HG03103 (cell line): ENCODE measurements around the gene FMNL2.

Experiments
- ATAC-seq: cut with Tn5 transposase; IDR thresholded peaks from one replicate; pipeline ENCODE4 v1.9.1; 2021; ENCODE audit warnings: low read depth; ENCODE audit not compliant: unreplicated experiment

Gene FMNL2

GRCh38 chr2:152441961-152442360, 107.0 kb downstream of the FMNL2 start:
- peak; percentile 43 for ATAC-seq

- ATAC-seq, result no peak
These were observed 108.8 kb downstream of the FMNL2 start for GRCh38 chr2:152443771-152444170.

GRCh38 chr2:152444448-152444847, 109.5 kb downstream of the FMNL2 start:
- ATAC-seq, result no peak

GRCh38 chr2:152445375-152445774, 110.4 kb downstream of the FMNL2 start:
- ATAC-seq, result no peak

- ATAC-seq, result no peak
These were observed 110.8 kb downstream of the FMNL2 start for GRCh38 chr2:152445791-152446201.

- ATAC-seq, result no peak
These were observed 111.2 kb downstream of the FMNL2 start for GRCh38 chr2:152446213-152446612.

GRCh38 chr2:152447897-152448296, 112.9 kb downstream of the FMNL2 start:
- no peak for ATAC-seq

- no peak for ATAC-seq
These were observed 113.6 kb downstream of the FMNL2 start for GRCh38 chr2:152448606-152449005.

- no peak for ATAC-seq
These were observed 114.6 kb downstream of the FMNL2 start for GRCh38 chr2:152449578-152449977.

GRCh38 chr2:152450176-152450575, 115.2 kb downstream of the FMNL2 start:
- no peak for ATAC-seq

- ATAC-seq, result no peak
These were observed 117.4 kb downstream of the FMNL2 start for GRCh38 chr2:152452256-152452973.

- ATAC-seq, result no peak
These were observed 118.3 kb downstream of the FMNL2 start for GRCh38 chr2:152453129-152453911.

GRCh38 chr2:152454371-152454770, 119.4 kb downstream of the FMNL2 start:
- no peak for ATAC-seq

GRCh38 chr2:152454960-152455359, 120.0 kb downstream of the FMNL2 start:
- ATAC-seq, result no peak

- no peak for ATAC-seq
These were observed 120.8 kb downstream of the FMNL2 start for GRCh38 chr2:152455738-152456137.

- ATAC-seq, result no peak
These were observed 121.3 kb downstream of the FMNL2 start for GRCh38 chr2:152456262-152456661.

- ATAC-seq, result no peak
These were observed 123.5 kb downstream of the FMNL2 start for GRCh38 chr2:152458441-152458940.

GRCh38 chr2:152459091-152459490, 124.1 kb downstream of the FMNL2 start:
- ATAC-seq, result no peak

- no peak for ATAC-seq
These were observed 125.6 kb downstream of the FMNL2 start for GRCh38 chr2:152460567-152460966.

GRCh38 chr2:152462120-152462519, 127.1 kb downstream of the FMNL2 start:
- ATAC-seq, result no peak

GRCh38 chr2:152462779-152463178, 127.8 kb downstream of the FMNL2 start:
- ATAC-seq, result no peak
